NCI-H1417 (cell line): Measurements from ENCODE around the gene NF2.

Experiments used
- DNase-seq, 3 experiments: peaks; one replicate each; lab custom pipeline; 2025; lab: John Stamatoyannopoulos, UW

The NF2 gene

GRCh38 chr22:29702000-29702930, 98.8 kb downstream of the NF2 start:
- peak in 1 of 3 experiments; percentile 68 for DNase-seq

GRCh38 chr22:29702931-29703501, 99.6 kb downstream of the NF2 start:
- peak in 2 of 3 experiments; percentile 66 to 88 for DNase-seq

GRCh38 chr22:29703569-29704195, 100.2 kb downstream of the NF2 start:
- DNase-seq, result no peak

GRCh38 chr22:29704528-29705285, 101.3 kb downstream of the NF2 start:
- DNase-seq, result peak; percentile 42 to 81 (median 56)

GRCh38 chr22:29705651-29706050, 102.2 kb downstream of the NF2 start:
- DNase-seq, result no peak

GRCh38 chr22:29706486-29706885, 103.1 kb downstream of the NF2 start:
- peak in 2 of 3 experiments; percentile 75 to 92 for DNase-seq

GRCh38 chr22:29707010-29707409, 103.6 kb downstream of the NF2 start:
- peak in 2 of 3 experiments; percentile 86 to 93 for DNase-seq

- no peak for DNase-seq
Measured at GRCh38 chr22:29707471-29707870, 104.0 kb downstream of the NF2 start.

GRCh38 chr22:29710193-29710592, 106.8 kb downstream of the NF2 start:
- peak in 1 of 3 experiments; percentile 25 for DNase-seq

- DNase-seq, result peak in 2 of 3 experiments; percentile 54 to 76
Measured at GRCh38 chr22:29710922-29711593, 107.6 kb downstream of the NF2 start.

GRCh38 chr22:29712119-29712518, 108.7 kb downstream of the NF2 start:
- DNase-seq, result no peak

GRCh38 chr22:29713156-29713727, 109.8 kb downstream of the NF2 start:
- DNase-seq, result peak in 2 of 3 experiments; percentile 41 to 77

GRCh38 chr22:29715240-29715639, 111.8 kb downstream of the NF2 start:
- peak in 2 of 3 experiments; percentile 19 to 34 for DNase-seq

- no peak for DNase-seq
Measured at GRCh38 chr22:29715705-29716104, 112.3 kb downstream of the NF2 start.

- DNase-seq, result no peak
Measured at GRCh38 chr22:29716814-29717545, 113.5 kb downstream of the NF2 start.

GRCh38 chr22:29717789-29718188, 114.4 kb downstream of the NF2 start:
- peak in 2 of 3 experiments; percentile 74 to 87 for DNase-seq

GRCh38 chr22:29718949-29719898, 115.8 kb downstream of the NF2 start:
- peak in 2 of 3 experiments; percentile 56 to 66 for DNase-seq

GRCh38 chr22:29719899-29720645, 116.6 kb downstream of the NF2 start, which contains the start of gene CABP7:
CABP7 (plus strand) TSS chr22:29720003; CDS start chr22:29720425, 422 bp downstream.
- peak in 2 of 3 experiments; percentile 42 to 56 for DNase-seq
